PC-3 (cell line): Measurements from ENCODE around the gene CIAO3.

Experiments used
- CTCF ChIP-seq: fragments of 300-600 bp; sonication (generic); conservative IDR thresholded peaks from 2 replicates; pipeline ENCODE4 v1.5.1; 2017; ENCODE audit warnings: antibody characterized with exemption, low read depth, mild to moderate bottlenecking, low read length
- EZH2 ChIP-seq: fragments of 300-600 bp; sonication (generic); IDR thresholded peaks from one replicate; pipeline ENCODE4 v1.6.1; 2017; ENCODE audit warnings: antibody characterized with exemption, mild to moderate bottlenecking, low read length; ENCODE audit not compliant: unreplicated experiment
- EZH2phosphoT487 ChIP-seq: fragments of 300-600 bp; sonication (generic); IDR thresholded peaks from 2 replicates; pipeline ENCODE4 v1.6.1; 2018; ENCODE audit warnings: mild to moderate bottlenecking, antibody characterized with exemption, low read length, borderline replicate concordance

- TF ChIP-seq EZH2: no peak
- no peak for TF ChIP-seq CTCF
- no peak for TF ChIP-seq EZH2phosphoT487
Observed at GRCh38 chr16:716768-717325, 23.9 kb downstream of the CIAO3 start.
